ENCODE results near the gene CREB3L1. TPM values are rescaled to one million over a fixed set of nuclear protein-coding genes. Genes with fewer than 3 reads are reported as not detected.

CREB3L1 gene
- total RNA-seq, 4 donors from 2014 or later = 0.27 to 0.69 (median 0.57) TPM

DNA sequence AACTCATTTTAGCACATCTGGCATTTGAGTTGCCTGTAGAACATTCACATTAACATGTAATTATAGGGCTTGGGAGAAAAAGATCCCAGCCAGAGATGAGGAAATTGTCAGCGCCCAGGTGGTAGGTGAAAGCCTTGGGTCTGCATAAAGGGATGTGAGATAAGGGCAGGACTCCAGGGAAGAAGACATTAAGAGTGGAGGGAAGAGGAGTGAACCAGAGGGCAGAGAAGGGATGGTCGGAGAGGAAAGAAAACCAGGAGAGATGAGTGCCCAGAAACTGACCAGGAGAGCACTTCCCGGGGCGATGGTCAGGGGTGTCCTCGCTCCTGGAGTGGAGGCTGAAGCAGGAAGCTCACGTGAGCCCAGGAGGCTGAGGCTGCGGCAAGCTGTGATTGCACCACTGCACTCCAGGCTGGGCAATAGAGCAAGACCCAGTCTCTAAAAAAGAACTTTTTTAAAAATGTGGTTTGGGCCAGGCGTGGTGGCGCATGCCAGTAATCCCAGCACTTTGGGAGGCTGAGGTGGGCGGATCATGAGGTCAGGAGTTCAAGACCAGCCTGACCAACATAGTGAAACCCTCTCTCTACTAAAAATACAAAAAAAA, 49.5 kb downstream of the CREB3L1 start:
- Histone ChIP-seq H3K36me3 (no peaks in the 10 kb centered on the region), H3K4me3 (no peak overlapping the region), H3K27ac (no peak overlapping the region), H3K27me3 (peaks cover 13 to 25% (median 17%) of the 10 kb centered on the region in 3 donors), H3K4me1 (no peaks in the 10 kb centered on the region), H3K9me3 (no peaks in the 10 kb centered on the region)
- DNase-seq (no peak), ATAC-seq (no peak)
- in situ Hi-C loops (cut with MboI; ENCODE audit: low sequenced_read_pairs in 4 of 4) = no loop called here
- intact Hi-C loops (cut with DNase I; ENCODE audit: low total_unique reads) = no loop called here
- TF ChIP-seq POLR2A (IDR thresholded peaks at IDR 0.05) (no peak), CTCF (IDR thresholded peaks at IDR 0.05 in 4 of 5, conservative IDR thresholded peaks at IDR 0.05 in 1 of 5) (no peak)

DNA sequence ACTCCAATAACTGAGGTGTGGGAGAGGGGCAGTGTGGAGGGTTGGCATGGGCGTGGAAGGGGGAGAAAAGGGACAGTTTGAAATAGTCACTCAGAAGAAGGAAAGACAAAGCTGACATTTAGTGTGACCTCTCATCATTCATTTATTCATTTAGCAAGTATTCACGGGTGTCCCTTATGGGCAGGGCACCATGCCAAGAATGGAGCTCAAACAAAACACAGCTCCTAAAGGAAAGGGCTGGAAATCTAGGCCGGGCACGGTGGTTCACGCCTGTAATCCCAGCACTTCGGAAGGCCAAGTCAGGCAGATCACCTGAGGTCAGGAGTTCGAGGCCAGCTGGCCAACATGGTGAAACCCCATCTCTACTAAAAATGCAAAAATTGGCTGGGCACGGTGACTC, 50.4 kb downstream of the CREB3L1 start:
- H3K27me3 ChIP-seq = peaks cover 21 to 34% (median 23%) of the 10 kb centered on the region in 3 donors
- no peak for TF ChIP-seq POLR2A (IDR thresholded peaks at IDR 0.05)
- no peak for TF ChIP-seq CTCF (IDR thresholded peaks at IDR 0.05 in 4 of 5, conservative IDR thresholded peaks at IDR 0.05 in 1 of 5)
- H3K9me3 ChIP-seq = no peaks in the 10 kb centered on the region
- H3K4me3 ChIP-seq = no peak overlapping the region
- no peak for DNase-seq
- ATAC-seq = no peak
- H3K27ac ChIP-seq = no peak overlapping the region
- H3K4me1 ChIP-seq = no peaks in the 10 kb centered on the region
- intact Hi-C loops (cut with DNase I; ENCODE audit: low total_unique reads) = no loop called here
- no peaks in the 10 kb centered on the region for H3K36me3 ChIP-seq
- in situ Hi-C loops (cut with MboI; ENCODE audit: low sequenced_read_pairs in 4 of 4) = no loop called here

GRCh38 chr11:46330154-46330553, 52.7 kb downstream of the CREB3L1 start:
- in situ Hi-C loops (cut with MboI; ENCODE audit: low sequenced_read_pairs in 4 of 4) (no loop called here), intact Hi-C loops (cut with DNase I; ENCODE audit: low total_unique reads) (no loop called here)
- H3K36me3 ChIP-seq = no peaks in the 10 kb centered on the region

GRCh38 chr11:46330563-46331281, 53.3 kb downstream of the CREB3L1 start:
- Histone ChIP-seq H3K36me3 (no peaks in the 10 kb centered on the region), H3K4me1 (peaks cover 0 to 7% of the 10 kb centered on the region in 2 donors), H3K9me3 (no peaks in the 10 kb centered on the region), H3K27ac (no peak overlapping the region), H3K4me3 (no peak overlapping the region), H3K27me3 (peaks cover 30 to 51% (median 40%) of the 10 kb centered on the region in 3 donors)
- in situ Hi-C loops (cut with MboI; ENCODE audit: low sequenced_read_pairs in 4 of 4) = no loop called here
- intact Hi-C loops (cut with DNase I; ENCODE audit: low total_unique reads) = no loop called here
- ATAC-seq = no peak
- DNase-seq = no peak
- TF ChIP-seq CTCF (IDR thresholded peaks at IDR 0.05 in 4 of 5, conservative IDR thresholded peaks at IDR 0.05 in 1 of 5) = no peak
- no peak for TF ChIP-seq POLR2A (IDR thresholded peaks at IDR 0.05)

More at GRCh38 chr11:46330154-46330553, 52.7 kb downstream of the CREB3L1 start:
- no peak for TF ChIP-seq POLR2A (IDR thresholded peaks at IDR 0.05)
- TF ChIP-seq CTCF (IDR thresholded peaks at IDR 0.05 in 4 of 5, conservative IDR thresholded peaks at IDR 0.05 in 1 of 5) = no peak
- no peak overlapping the region for H3K4me3 ChIP-seq
- peaks cover 30 to 51% (median 40%) of the 10 kb centered on the region in 3 donors for H3K27me3 ChIP-seq
- no peak overlapping the region for H3K27ac ChIP-seq
- no peaks in the 10 kb centered on the region for H3K9me3 ChIP-seq
- H3K4me1 ChIP-seq = peaks cover 0 to 7% of the 10 kb centered on the region in 2 donors
- ATAC-seq (no peak), DNase-seq (no peak)

All from gastrocnemius medialis (tissue), 4 donors.